Stomach (tissue), 9 donors: ENCODE results near the gene HENMT1. TPM values are rescaled to one million over a fixed set of nuclear protein-coding genes. Genes with fewer than 3 reads are reported as not detected.
"Not testable (repeated sequence)": the region's sequence is repeated elsewhere in the genome, so short reads cannot be mapped to it uniquely, and the experiment has no call there.

ENCODE experiments used
- DNase-seq, 2 donors: peaks; one replicate each; pipeline versions ENCODE4 v3.0.0 to v3.0.0-alpha.2; 2013 to 2019
- H3K27ac ChIP-seq, 5 donors: fragments of 200-600 bp in 4 of 5; sonication (generic) in 4 of 5; one replicate each; pipeline ENCODE4 v1.5.1; 2013 to 2019; ENCODE audit warnings: mild to moderate bottlenecking in 1 of 5, moderate library complexity in 1 of 5
- H3K27me3 ChIP-seq, 3 donors: fragments of 200-600 bp; sonication (generic); one replicate each; pipeline ENCODE4 v1.5.1; 2017 to 2019; ENCODE audit warnings: mixed run types in 1 of 3
- H3K36me3 ChIP-seq, 4 donors: fragments of 200-600 bp; sonication (generic); 1 replicate in 3 of 4; 2 replicates in 1 of 4; pipeline ENCODE4 v1.5.1; 2016 to 2019
- H3K4me1 ChIP-seq, 4 donors: fragments of 200-600 bp; sonication (generic); one replicate each; pipeline ENCODE4 v1.5.1; 2016 to 2019
- H3K4me3 ChIP-seq, 4 donors: fragments of 200-600 bp; sonication (generic) in 3 of 4; one replicate each; pipeline ENCODE4 v1.5.1; 2016 to 2019; ENCODE audit warnings: mild to moderate bottlenecking in 1 of 4
- H3K9me3 ChIP-seq, 4 donors: fragments of 200-600 bp; sonication (generic); one replicate each; pipeline ENCODE4 v1.5.1; 2016 to 2019
- EP300 ChIP-seq: sonication (generic); formaldehyde crosslinking; IDR thresholded peaks from one replicate; pipeline ENCODE4 v1.6.1; 2017; ENCODE audit warnings: antibody characterized with exemption
- POLR2A ChIP-seq, 4 donors: fragments of 450-650 bp; IDR thresholded peaks; one replicate each; pipeline ENCODE4 v1.6.1; 2016; ENCODE audit warnings: antibody characterized with exemption in 4 of 4, control low read depth in 2 of 4, mild to moderate bottlenecking in 1 of 4, moderate library complexity in 1 of 4
- POLR2AphosphoS5 ChIP-seq, 3 donors: sonication (generic); formaldehyde crosslinking; IDR thresholded peaks; one replicate each; pipeline ENCODE4 v1.6.1; 2016; ENCODE audit warnings: antibody characterized with exemption in 3 of 3
- WGBS, 5 donors: extraction: QIAGEN DNeasy Blood & Tissue Kit in 3 of 5; methylation state at CpG; one replicate each; pipeline versions ENCODE4 v1.1.5 to v1.1.7; 2013 to 2018; 5-methylcytosine and 5-hydroxymethylcytosine counted together
- intact Hi-C: fragments of 100-400 bp; cut with DNase I; formaldehyde crosslinking; loops from one replicate; pipeline ENCODE4 v1.15.1; 2023; ENCODE audit warnings: low total_unique reads
- polyA plus RNA-seq, 3 donors: library from polyadenylated mRNA; stranded (reverse); fragments of 200-250 nt; gene quantifications; one replicate each; pipeline ENCODE4 v1.2.3, GENCODE V29; 2013
- total RNA-seq, 5 donors: library from RNA; depleted of rRNA; stranded (reverse); fragments of >200 nt; gene quantifications; one replicate each; pipeline versions ENCODE4 v1.1.0 to v1.2.3, GENCODE V29; 2014 to 2016
- TF ChIP-seq, protein P1 (sequence below), 7 experiments: fragments of 450-650 bp in 4 of 7; fragments of 200-600 bp in 3 of 7; sonication (generic) in 3 of 7; IDR thresholded peaks; one replicate each; pipeline ENCODE4 v1.5.1; 2016 to 2019; ENCODE audit warnings: antibody characterized with exemption in 7 of 7, control low read depth in 2 of 7, mild to moderate bottlenecking in 1 of 7
- donor health status: healthy with polysubstance abuse.
- donor health status: Bipolar disorder and iron deficiency.
- donor health status: healthy.

Gene HENMT1
- total and polyA plus RNA-seq, 8 donors = 1.7 to 7.3 (median 3.0) TPM; not detected in 2

DNA sequence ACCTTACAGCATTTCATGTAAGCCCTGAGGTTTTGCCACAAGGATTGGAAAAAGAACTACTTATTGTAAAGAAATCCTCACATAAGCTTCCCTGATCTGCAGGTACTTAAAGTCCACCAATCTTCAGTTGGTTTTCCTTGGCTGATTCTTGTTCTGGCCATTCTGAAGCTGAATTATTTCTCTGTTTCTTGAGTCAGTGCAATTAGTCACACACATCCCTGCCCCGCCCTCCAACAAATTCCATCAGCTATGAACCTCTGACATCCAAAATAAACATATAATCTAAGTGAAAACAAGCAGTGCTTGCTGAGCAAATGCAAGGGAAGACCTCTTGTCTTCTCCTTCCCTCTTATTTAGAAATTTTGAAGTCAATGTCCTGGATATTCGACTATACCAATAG lies 43.6 kb upstream of the HENMT1 start:
- Histone ChIP-seq H3K9me3 (no peaks in the 10 kb centered on the region), H3K4me1 (peaks cover 0 to 16% (median 9%) of the 10 kb centered on the region in 4 donors), H3K36me3 (peaks cover 10 to 30% (median 27%) of the 10 kb centered on the region in 4 donors), H3K4me3 (no peak overlapping the region), H3K27me3 (peaks cover 0 to 4% (median 0%) of the 10 kb centered on the region in 3 donors), H3K27ac (no peak overlapping the region)
- intact Hi-C loops = no loop called here
- no peak for TF ChIP-seq EP300
- DNase-seq = no peak
- WGBS, 5 donors = 24 to 45% (median 36%) methylated on average over 2 of the region's 2 CpGs

DNA sequence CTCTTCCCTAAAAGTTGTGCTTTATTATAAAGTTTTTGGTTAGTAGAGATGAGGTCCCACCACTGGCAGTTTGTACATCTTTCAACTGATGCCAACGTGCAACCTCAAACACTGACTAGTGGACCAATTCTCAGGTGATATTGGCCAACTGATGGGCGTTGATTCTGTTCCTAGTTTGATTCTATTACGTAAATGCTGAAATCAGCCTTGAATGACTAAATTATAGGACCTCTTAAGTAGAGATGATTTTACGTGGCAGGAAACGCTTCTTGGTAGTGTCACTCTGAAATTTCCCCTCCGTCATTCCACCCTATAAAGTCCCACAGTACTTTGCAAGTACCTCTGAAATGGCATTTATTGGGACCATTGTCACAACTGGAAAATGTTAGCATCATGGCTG lies 43.0 kb upstream of the HENMT1 start:
- WGBS, 5 donors = 60 to 75% (median 69%) methylated on average over 6 of the region's 6 CpGs
- Histone ChIP-seq H3K36me3 (peaks cover 14 to 36% (median 33%) of the 10 kb centered on the region in 4 donors), H3K9me3 (no peaks in the 10 kb centered on the region), H3K27me3 (no peaks in the 10 kb centered on the region), H3K4me1 (peaks cover 0 to 16% (median 9%) of the 10 kb centered on the region in 4 donors), H3K4me3 (no peak overlapping the region), H3K27ac (no peak overlapping the region)
- intact Hi-C loops = no loop called here
- DNase-seq = no peak
- TF ChIP-seq, protein P1, sequence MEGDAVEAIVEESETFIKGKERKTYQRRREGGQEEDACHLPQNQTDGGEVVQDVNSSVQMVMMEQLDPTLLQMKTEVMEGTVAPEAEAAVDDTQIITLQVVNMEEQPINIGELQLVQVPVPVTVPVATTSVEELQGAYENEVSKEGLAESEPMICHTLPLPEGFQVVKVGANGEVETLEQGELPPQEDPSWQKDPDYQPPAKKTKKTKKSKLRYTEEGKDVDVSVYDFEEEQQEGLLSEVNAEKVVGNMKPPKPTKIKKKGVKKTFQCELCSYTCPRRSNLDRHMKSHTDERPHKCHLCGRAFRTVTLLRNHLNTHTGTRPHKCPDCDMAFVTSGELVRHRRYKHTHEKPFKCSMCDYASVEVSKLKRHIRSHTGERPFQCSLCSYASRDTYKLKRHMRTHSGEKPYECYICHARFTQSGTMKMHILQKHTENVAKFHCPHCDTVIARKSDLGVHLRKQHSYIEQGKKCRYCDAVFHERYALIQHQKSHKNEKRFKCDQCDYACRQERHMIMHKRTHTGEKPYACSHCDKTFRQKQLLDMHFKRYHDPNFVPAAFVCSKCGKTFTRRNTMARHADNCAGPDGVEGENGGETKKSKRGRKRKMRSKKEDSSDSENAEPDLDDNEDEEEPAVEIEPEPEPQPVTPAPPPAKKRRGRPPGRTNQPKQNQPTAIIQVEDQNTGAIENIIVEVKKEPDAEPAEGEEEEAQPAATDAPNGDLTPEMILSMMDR (IDR thresholded peaks at IDR 0.05) = no peak
- no peak for TF ChIP-seq POLR2A (IDR thresholded peaks at IDR 0.05)
- no peak for TF ChIP-seq EP300
- TF ChIP-seq POLR2AphosphoS5 (IDR thresholded peaks at IDR 0.05) = no peak

- DNase-seq, intact Hi-C loops, H3K27ac ChIP-seq, H3K4me3 ChIP-seq, H3K9me3 ChIP-seq, H3K27me3 ChIP-seq: not testable (repeated sequence)
- H3K4me1 ChIP-seq = peaks cover 0 to 16% (median 9%) of the 10 kb centered on the region in 4 donors
- 94 to 99% (median 95%) methylated on average over 6 of the region's 6 CpGs for WGBS, 5 donors
- peaks cover 31 to 54% (median 51%) of the 10 kb centered on the region in 4 donors for H3K36me3 ChIP-seq
Measured at GRCh38 chr1:108702109-108702508, 41.2 kb upstream of the HENMT1 start.

- no peaks in the 10 kb centered on the region for H3K27me3 ChIP-seq
- H3K9me3 ChIP-seq = no peaks in the 10 kb centered on the region
- H3K36me3 ChIP-seq = peaks cover 39 to 62% (median 59%) of the 10 kb centered on the region in 4 donors
- no peak for DNase-seq
- peaks cover 0 to 16% (median 9%) of the 10 kb centered on the region in 4 donors for H3K4me1 ChIP-seq
- TF ChIP-seq POLR2AphosphoS5 (IDR thresholded peaks at IDR 0.05) = no peak
- no peak for TF ChIP-seq EP300
- TF ChIP-seq POLR2A (IDR thresholded peaks at IDR 0.05) = no peak
- TF ChIP-seq, protein P1 (IDR thresholded peaks at IDR 0.05) = no peak
- H3K27ac ChIP-seq = no peak overlapping the region
- no peak overlapping the region for H3K4me3 ChIP-seq
- 82 to 88% (median 84%) methylated on average over 5 of the region's 5 CpGs for WGBS, 5 donors
- intact Hi-C loops = no loop called here
Measured at GRCh38 chr1:108701176-108701849, 40.4 kb upstream of the HENMT1 start.

DNA sequence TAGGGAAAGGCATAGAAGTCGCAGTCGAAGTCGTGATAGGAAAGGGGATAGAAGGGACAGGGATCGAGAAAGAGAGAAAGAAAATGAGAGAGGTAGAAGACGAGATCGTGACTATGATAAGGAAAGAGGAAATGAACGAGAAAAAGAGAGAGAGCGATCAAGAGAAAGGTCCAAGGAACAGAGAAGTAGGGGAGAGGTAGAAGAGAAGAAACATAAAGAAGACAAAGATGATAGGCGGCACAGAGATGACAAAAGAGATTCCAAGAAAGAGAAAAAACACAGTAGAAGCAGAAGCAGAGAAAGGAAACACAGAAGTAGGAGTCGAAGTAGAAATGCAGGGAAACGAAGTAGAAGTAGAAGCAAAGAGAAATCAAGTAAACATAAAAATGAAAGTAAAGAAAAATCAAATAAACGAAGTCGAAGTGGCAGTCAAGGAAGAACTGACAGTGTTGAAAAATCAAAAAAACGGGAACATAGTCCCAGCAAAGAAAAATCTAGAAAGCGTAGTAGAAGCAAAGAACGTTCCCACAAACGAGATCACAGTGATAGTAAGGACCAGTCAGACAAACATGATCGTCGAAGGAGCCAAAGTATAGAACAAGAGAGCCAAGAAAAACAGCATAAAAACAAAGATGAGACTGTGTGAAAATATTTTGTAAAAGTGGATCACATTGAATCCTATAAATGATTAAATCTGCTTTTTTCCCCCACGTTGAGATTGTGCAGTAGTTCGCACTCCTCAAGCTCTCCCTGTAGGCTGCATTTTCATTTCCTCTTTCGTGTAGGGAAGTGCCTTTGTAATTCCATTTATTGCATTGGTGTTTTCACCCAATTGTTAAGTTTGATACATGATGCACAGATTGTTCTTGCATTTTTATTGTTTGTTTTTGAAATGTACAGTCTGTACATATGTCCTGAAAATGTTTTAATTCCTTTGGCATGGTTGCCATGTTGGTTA lies 38.8 kb upstream of the HENMT1 start:
- no peak for DNase-seq
- H3K27ac ChIP-seq = no peak overlapping the region
- TF ChIP-seq POLR2AphosphoS5 (IDR thresholded peaks at IDR 0.05) (no peak), EP300 (no peak), POLR2A (IDR thresholded peaks at IDR 0.05) (no peak)
- TF ChIP-seq, protein P1 (IDR thresholded peaks at IDR 0.05) = no peak
- H3K4me1 ChIP-seq = peaks cover 7 to 25% (median 17%) of the 10 kb centered on the region in 4 donors
- no peaks in the 10 kb centered on the region for H3K9me3 ChIP-seq
- H3K27me3 ChIP-seq = no peaks in the 10 kb centered on the region
- 83 to 89% (median 88%) methylated on average over 22 of the region's 22 CpGs for WGBS, 5 donors
- H3K36me3 ChIP-seq = peaks cover 39 to 73% (median 69%) of the 10 kb centered on the region in 4 donors
- no peak overlapping the region for H3K4me3 ChIP-seq
- intact Hi-C loops = no loop called here
